Left lung (tissue), 10 donors: ENCODE results near the gene GLO1. TPM values are rescaled to one million over a fixed set of nuclear protein-coding genes. Genes with fewer than 3 reads are reported as not detected.

Experiments used
- ATAC-seq: fragments of 200-7000 bp; cut with Tn5 transposase; one replicate; pipeline ENCODE4 v1.9.1; 2020; ENCODE audit warnings: moderate library complexity
- DNase-seq, 4 donors: peaks; one replicate each; pipeline ENCODE4 v3.0.0-alpha.2; 2013 to 2020
- H3K27ac ChIP-seq, 2 donors: fragments of 200-600 bp; sonication (generic) in 1 of 2; one replicate each; pipeline versions ENCODE4 v1.5.0 to v1.8.0; 2020 to 2021
- H3K27me3 ChIP-seq, 2 donors: fragments of 200-600 bp; sonication (generic) in 1 of 2; one replicate each; pipeline versions ENCODE4 v1.5.0 to v1.8.0; 2020 to 2021
- H3K36me3 ChIP-seq, 2 donors: fragments of 200-600 bp; sonication (generic) in 1 of 2; one replicate each; pipeline versions ENCODE4 v1.5.0 to v1.8.0; 2020 to 2021
- H3K4me1 ChIP-seq, 2 donors: fragments of 200-600 bp; one replicate each; pipeline ENCODE4 v1.8.0; 2021
- H3K4me3 ChIP-seq, 2 donors: fragments of 200-600 bp; sonication (generic) in 1 of 2; one replicate each; pipeline versions ENCODE4 v1.5.0 to v1.8.0; 2020 to 2021; ENCODE audit warnings: mild to moderate bottlenecking in 1 of 2
- H3K9me3 ChIP-seq, 2 donors: fragments of 200-600 bp; sonication (generic) in 1 of 2; one replicate each; pipeline versions ENCODE4 v1.5.0 to v1.8.0; 2020 to 2021
- CTCF ChIP-seq, 2 donors: fragments of 200-600 bp; sonication (generic) in 1 of 2; IDR thresholded peaks; one replicate each; pipeline versions ENCODE4 v1.5.0 to v1.8.0; 2021; ENCODE audit warnings: antibody characterized with exemption in 2 of 2
- intact Hi-C, 2 donors: fragments of 100-400 bp; cut with DNase I; formaldehyde crosslinking; loops; one replicate each; pipeline versions ENCODE4 v1.11.2 to v1.14.2; 2022
- polyA plus RNA-seq, 6 donors: library from polyadenylated mRNA; unstranded; fragments of 120-200 nt; gene quantifications; one replicate each; pipeline ENCODE4 v1.2.1, GENCODE V29; 2013; ENCODE audit not compliant: insufficient read length in 6 of 6
- total RNA-seq, 2 donors: library from RNA; stranded (reverse); fragmentation: NEBNext Ultra II Directional; extraction: Animal tissue kit (Norgen Biotek cat#: 25700); gene quantifications; one replicate each; pipeline ENCODE4 v1.2.1, GENCODE V29; 2021
- donor health status: DM: no; HTN: yes; CAD: no.
- donor health status: DM: no; HTN: no; CAD: no.

The GLO1 gene
- total and polyA plus RNA-seq, 8 donors, result 88.8 to 130 (median 118) TPM

GRCh38 chr6:38719358-38719757 lies 16.4 kb upstream of the GLO1 start:
- H3K4me3 ChIP-seq, result no peak overlapping the region
- H3K27me3 ChIP-seq, result peaks cover 10 to 33% of the 10 kb centered on the region in 2 donors
- H3K4me1 ChIP-seq, result peaks cover 0 to 11% of the 10 kb centered on the region in 2 donors
- TF ChIP-seq CTCF (IDR thresholded peaks at IDR 0.05), result no peak
- DNase-seq (no peak), ATAC-seq (no peak)
- H3K27ac ChIP-seq, result no peak overlapping the region
- H3K36me3 ChIP-seq, result no peaks in the 10 kb centered on the region
- H3K9me3 ChIP-seq, result no peaks in the 10 kb centered on the region
- intact Hi-C loops, result no loop called here

- Histone ChIP-seq H3K9me3 (no peaks in the 10 kb centered on the region), H3K4me1 (peaks cover 0 to 13% of the 10 kb centered on the region in 2 donors), H3K27me3 (peaks cover 12 to 38% of the 10 kb centered on the region in 2 donors), H3K4me3 (no peak overlapping the region), H3K27ac (no peak overlapping the region), H3K36me3 (no peaks in the 10 kb centered on the region)
- intact Hi-C loops, result no loop called here
- ATAC-seq (no peak), DNase-seq (no peak)
- TF ChIP-seq CTCF (IDR thresholded peaks at IDR 0.05), result no peak
These were observed 13.9 kb upstream of the GLO1 start for GRCh38 chr6:38716825-38717224.

- peak; percentile 46 for ATAC-seq
- H3K36me3 ChIP-seq, result no peaks in the 10 kb centered on the region
- H3K9me3 ChIP-seq, result no peaks in the 10 kb centered on the region
- no peak for TF ChIP-seq CTCF (IDR thresholded peaks at IDR 0.05)
- peaks cover 12 to 38% of the 10 kb centered on the region in 2 donors for H3K27me3 ChIP-seq
- DNase-seq, result peak in 2 of 4 donors; percentile 25 to 82
- intact Hi-C loops, result no loop called here
- H3K4me1 ChIP-seq, result peaks cover 0 to 13% of the 10 kb centered on the region in 2 donors
- no peak within 1 kb of the TSS for H3K27ac ChIP-seq
- H3K4me3 ChIP-seq, result peak within 1 kb of the TSS; percentile 18 to 24
These were observed 12.2 kb upstream of the GLO1 start, which contains the start of gene DNAH8 for GRCh38 chr6:38715016-38715689. TSS of gene DNAH8 (plus strand) at chr6:38715311. CDS start at chr6:38722810, 7,499 bp downstream.

- DNase-seq (no peak), ATAC-seq (no peak)
- Histone ChIP-seq H3K4me3 (peak overlapping the region in 1 of 2 donors; percentile 18), H3K36me3 (no peaks in the 10 kb centered on the region), H3K27me3 (peaks cover 12 to 38% of the 10 kb centered on the region in 2 donors), H3K27ac (no peak overlapping the region), H3K4me1 (peaks cover 0 to 13% of the 10 kb centered on the region in 2 donors), H3K9me3 (no peaks in the 10 kb centered on the region)
- TF ChIP-seq CTCF (IDR thresholded peaks at IDR 0.05), result no peak
- intact Hi-C loops, result no loop called here
These were observed 11.5 kb upstream of the GLO1 start for GRCh38 chr6:38714239-38715015.

GRCh38 chr6:38713812-38714211 lies 10.9 kb upstream of the GLO1 start:
- Histone ChIP-seq H3K9me3 (no peaks in the 10 kb centered on the region), H3K27ac (no peak overlapping the region), H3K4me1 (peaks cover 0 to 13% of the 10 kb centered on the region in 2 donors), H3K36me3 (no peaks in the 10 kb centered on the region), H3K4me3 (no peak overlapping the region), H3K27me3 (peaks cover 12 to 38% of the 10 kb centered on the region in 2 donors)
- ATAC-seq (no peak), DNase-seq (no peak)
- intact Hi-C loops, result no loop called here
- no peak for TF ChIP-seq CTCF (IDR thresholded peaks at IDR 0.05)
